ENCODE measurements around the gene SLC47A2.

Gene SLC47A2

DNA sequence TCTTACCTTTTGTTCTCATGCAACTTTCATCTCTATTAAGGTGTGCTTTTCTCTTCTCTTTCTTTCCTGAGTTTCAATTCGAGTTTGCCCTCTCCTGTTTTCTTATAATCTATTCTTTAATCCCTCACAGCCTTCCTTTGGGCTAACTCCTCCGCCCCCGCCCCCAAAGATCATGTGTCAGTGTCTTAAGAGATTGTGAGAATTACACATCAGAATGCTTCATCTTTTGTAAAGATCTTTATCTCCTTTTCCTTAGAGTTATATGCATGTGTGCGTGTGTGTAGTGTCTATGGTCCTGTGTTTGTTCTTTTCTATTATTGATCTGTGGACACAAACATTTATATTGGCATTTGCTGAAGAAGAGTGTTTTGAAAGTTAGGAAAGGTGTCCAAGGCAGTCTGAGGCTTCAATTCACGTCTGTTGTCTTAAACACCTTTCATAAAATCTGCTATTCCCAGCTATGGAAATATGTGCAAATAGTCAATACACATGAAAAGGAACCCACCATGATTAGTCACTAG is 74.0 kb downstream of the SLC47A2 start:
- DNase-seq: no peak

DNA sequence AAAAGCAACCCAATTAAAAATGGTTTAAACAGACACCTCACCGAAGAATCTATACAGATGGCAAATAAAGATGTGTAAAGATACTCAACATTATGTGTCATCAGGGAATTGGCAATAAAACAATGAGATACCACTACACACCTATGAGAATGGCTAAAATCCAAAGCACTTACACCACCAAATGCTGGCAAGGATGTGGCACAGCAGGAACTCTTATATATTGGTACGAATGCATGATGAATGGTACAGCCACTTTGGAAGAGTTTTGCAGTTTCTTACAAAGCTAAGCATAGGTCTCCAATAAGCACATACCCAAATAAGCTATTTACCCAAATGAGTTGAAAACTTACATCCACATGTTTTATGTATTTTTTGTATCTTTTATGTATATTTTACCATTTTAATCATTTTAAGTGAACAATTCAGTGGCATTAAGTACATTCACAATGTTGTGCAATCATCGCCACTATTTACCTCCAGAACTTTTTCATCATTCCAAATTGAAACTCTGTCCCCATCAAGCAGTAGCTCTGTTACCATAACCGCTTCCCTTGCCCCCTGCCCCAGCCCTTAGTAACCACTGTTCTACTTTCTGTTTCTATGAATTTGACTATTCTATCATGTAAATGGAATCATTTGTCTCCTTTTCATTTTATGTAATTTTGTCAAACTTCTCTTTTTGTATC is 74.6 kb downstream of the SLC47A2 start:
- DNase-seq: no peak

DNA sequence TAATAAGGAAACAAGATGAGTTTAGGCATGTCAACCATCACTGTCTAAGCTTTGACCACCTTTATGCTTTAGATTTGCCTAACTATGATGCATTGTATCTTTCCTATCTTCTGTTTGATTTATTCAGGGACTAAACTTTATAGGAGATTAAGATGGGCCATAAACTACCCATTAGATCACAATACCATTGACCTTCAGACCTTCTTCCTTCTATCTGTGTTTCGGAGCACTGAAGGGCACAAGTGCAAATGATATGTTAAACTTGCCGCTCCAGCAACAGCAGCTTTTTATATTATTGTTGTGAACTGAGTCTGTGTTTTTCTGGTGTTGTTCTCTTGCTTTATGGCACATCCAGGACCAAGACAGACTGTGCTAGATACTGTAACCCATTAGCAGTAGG is 84.5 kb downstream of the SLC47A2 start:
- DNase-seq: no peak

DNA sequence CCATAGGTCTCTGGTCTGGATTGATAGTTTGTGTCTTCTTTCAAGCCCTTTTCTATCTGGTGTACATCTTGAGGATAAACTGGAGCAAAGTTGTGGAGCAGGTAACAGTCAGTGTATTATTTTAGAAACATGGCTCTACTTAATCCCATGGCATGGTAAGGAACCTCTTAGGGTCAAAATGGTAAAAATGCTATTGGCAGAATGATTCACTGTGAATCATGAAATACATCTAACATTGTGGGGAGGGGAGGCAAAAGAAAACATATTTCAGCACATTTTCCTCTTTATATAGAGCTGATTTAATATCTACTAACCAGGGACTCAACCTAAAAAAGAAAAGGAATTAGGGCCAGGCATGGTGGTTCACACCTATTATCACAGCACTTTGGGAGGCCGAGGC is 85.7 kb downstream of the SLC47A2 start:
- peak; percentile 14 for DNase-seq

DNA sequence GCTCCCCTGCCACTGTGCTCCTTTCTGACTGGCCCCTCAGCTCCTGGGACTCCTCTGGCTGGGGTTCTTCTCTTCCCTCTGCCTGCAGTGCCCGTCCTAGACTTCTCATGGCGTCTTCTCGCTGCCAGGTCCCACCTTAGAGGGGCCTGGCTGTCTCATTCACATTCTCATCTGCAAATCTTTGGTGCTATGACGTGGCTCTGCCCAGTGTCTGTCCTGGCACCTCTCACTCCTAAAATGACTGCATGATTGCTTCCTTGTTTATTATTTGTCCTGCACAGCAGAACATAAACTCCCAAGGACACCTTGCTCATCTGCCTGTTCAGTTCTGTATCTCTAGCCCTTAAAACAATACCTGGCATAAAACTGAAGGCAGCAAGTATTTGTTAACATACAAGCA is 86.3 kb downstream of the SLC47A2 start:
- DNase-seq: no peak

DNA sequence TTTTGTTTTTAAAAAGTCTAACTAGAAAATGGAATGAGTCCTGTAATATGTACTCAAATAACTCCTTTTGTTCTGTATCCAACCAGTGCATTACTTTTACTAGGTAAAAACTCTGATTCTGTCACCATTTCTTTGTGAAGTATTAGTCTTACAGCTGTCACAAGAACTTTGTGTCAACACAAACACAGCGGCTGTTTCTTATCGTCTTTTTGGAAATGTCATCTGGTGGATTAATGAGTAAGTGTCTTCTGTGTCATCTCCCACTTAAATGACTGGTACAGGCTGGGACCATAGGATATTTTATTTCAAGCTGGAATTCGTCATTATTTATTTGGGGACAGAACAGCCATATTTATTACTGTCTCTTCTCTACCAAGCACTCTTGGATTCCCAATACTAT is 86.9 kb downstream of the SLC47A2 start:
- DNase-seq: no peak
